ENCODE measurements around the gene CCDC154. TPM values are rescaled to one million over a fixed set of nuclear protein-coding genes. Genes with fewer than 3 reads are reported as not detected.
"Not testable (repeated sequence)": the region's sequence is repeated elsewhere in the genome, so short reads cannot be mapped to it uniquely, and the experiment has no call there.

CCDC154 gene
- total RNA-seq, 2 donors from 2014 or later = 1.3 to 3.6 TPM

DNA sequence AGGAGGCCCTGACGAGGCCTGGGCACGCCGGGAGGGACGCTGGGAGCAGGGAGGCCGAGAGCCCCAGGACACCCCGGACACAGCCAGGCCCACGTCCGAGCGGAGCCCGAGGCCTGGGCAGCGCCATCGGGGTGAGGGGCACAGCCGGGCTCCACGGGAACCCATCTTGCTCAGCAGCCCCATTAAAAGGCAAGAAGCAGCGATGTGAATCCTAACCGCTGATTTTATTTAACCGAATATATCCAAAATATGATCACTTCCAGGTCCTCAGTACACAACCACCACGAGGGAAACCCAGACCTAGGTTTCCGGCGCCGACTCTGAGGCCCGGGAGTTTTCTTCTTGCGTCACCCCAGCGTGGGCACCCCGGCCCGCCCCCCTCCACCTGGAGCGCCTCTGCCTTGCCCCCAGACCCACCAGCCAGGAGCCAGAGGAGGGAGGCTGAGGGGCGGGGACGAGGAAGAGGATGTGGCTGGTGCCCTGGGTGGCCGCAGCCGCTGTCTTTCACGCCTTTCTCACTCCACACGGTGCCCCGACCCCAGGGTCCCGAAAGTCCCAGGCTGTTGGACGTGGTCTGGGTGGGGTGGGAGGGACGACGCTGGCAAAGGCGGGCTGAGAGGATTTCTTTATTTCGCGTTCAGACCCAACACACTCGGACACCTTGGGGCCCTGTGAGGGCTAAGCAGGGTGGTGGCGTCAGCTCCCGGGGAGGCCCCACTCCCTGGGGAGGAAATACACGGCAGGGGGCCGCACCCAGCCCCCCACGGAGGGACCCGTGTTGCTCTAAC lies 568 bp upstream of the CCDC154 start:
- Mint-ChIP-seq H3K27me3 (no peaks in the 10 kb centered on the region), H3K4me3 (no peak overlapping the region), H3K27ac (no peak overlapping the region), H3K4me1 (no peaks in the 10 kb centered on the region), H3K36me3 (ENCODE audit: low read depth) (no peaks in the 10 kb centered on the region)
- DNase-seq = no peak
- no peaks in the 10 kb centered on the region for H3K9me3 ChIP-seq (ENCODE audit: control insufficient read depth, low read length, poor library complexity, severe bottlenecking)
- peak; percentile 32 for ATAC-seq

DNA sequence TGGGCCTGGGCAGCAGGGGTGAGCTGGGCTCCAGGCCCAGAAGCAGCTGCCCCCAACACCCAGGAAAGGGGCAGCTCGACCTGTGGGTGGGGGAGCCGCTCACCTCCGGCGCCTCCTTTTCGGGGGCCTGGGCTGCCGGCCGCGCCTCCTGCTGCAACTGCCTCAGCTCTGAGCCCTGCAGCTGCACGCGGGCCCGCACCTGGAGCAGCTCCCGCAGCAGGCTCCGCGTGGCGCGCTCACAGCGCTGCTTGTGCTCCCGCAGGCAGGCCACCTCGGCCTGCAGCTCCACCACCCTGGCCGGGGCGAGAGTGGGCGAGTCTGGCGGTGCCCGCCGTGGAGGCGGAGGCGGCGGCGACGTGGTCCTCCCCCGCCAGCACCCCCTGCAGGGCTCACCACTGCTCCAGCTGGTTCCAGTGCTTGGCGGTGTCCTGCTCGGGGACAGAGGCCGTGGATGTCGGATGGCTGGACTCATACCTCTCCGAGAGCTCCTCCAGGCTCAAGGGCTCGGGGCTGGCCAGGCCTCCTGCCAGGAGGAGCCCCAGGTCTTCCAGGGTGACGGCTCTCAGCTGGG lies 868 bp downstream of the CCDC154 start:
- no peak overlapping the region for H3K27ac Mint-ChIP-seq
- no peaks in the 10 kb centered on the region for H3K36me3 Mint-ChIP-seq (ENCODE audit: low read depth)
- no peak for DNase-seq
- H3K4me1 Mint-ChIP-seq = no peaks in the 10 kb centered on the region
- no peaks in the 10 kb centered on the region for H3K9me3 ChIP-seq (ENCODE audit: control insufficient read depth, low read length, poor library complexity, severe bottlenecking)
- no peak overlapping the region for H3K4me3 Mint-ChIP-seq
- ATAC-seq = no peak
- H3K27me3 Mint-ChIP-seq = no peaks in the 10 kb centered on the region

DNA sequence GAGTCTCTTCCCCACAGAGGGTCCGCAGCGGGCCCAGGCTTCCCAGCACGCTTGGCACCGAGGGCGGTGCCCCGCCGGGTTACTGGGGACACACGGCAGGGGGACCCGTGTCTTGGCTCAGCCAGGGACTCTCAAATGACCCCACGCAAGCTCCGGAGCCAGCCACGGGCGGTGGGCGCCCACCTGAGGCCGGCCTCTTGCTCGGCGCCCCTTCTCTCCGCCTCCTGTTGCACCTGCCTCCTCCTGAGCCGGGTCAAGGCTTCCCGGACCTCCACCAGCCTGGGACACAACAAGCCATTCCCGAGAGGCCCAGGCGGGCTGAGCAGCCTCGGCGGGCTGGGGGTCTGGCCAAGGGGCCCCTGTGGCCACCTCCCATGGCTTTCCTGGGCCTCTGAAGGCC lies 1.7 kb downstream of the CCDC154 start:
- no peaks in the 10 kb centered on the region for H3K36me3 Mint-ChIP-seq (ENCODE audit: low read depth)
- no peaks in the 10 kb centered on the region for H3K27me3 Mint-ChIP-seq
- no peak overlapping the region for H3K27ac Mint-ChIP-seq
- DNase-seq (no peak), ATAC-seq (no peak)
- H3K4me1 Mint-ChIP-seq = no peaks in the 10 kb centered on the region
- no peak overlapping the region for H3K4me3 Mint-ChIP-seq
- H3K9me3 ChIP-seq (ENCODE audit: control insufficient read depth, low read length, poor library complexity, severe bottlenecking) = no peaks in the 10 kb centered on the region

DNA sequence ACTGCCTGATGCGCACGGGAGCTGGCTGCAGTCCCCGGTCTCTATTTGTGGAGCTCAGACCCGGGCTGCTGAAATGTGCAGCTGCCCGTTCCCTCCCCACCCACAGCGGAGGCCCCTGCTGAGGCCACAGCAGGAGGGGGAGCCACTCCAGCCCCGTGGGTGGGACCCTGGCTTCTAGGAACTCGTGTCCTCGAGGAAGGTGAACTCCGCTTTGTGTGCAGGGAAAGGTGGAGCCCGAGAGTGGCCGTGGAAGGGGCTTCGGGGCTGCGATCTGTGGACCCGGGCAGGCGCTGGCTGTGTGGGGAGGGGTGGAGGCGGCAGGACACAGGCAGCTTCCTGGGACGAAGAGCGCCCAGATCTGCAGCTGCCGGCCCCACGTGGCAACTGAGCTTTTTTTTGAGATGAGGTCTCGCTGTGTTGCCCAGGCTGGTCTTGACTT lies 2.9 kb downstream of the CCDC154 start:
- Mint-ChIP-seq H3K4me1 (no peaks in the 10 kb centered on the region), H3K4me3 (no peak overlapping the region), H3K27ac (no peak overlapping the region), H3K36me3 (ENCODE audit: low read depth) (no peaks in the 10 kb centered on the region), H3K27me3 (no peaks in the 10 kb centered on the region)
- DNase-seq = no peak
- H3K9me3 ChIP-seq (ENCODE audit: control insufficient read depth, low read length, poor library complexity, severe bottlenecking) = no peaks in the 10 kb centered on the region
- ATAC-seq = no peak

DNA sequence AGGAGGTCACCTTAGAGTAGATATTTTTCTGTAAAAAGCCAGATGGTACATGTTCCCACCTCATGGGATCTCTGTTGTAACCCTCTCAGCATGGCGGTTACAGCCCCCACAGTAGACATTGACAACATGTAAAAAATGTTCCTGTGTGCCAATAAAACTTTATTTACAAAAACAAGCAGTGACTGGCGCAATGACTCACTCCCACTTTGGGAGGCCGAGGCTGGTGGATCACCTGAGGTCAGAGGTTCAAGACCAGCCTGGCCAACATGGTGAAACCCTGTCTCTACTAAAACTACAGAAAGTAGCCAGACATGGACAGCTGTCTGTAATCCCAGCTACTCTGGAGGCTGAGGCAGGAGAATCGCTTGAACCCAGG lies 4.7 kb downstream of the CCDC154 start:
- not testable (repeated sequence) for H3K36me3 Mint-ChIP-seq (ENCODE audit: low read depth); ATAC-seq; H3K27me3 Mint-ChIP-seq; DNase-seq; H3K9me3 ChIP-seq (ENCODE audit: control insufficient read depth, low read length, poor library complexity, severe bottlenecking); H3K4me3 Mint-ChIP-seq; H3K4me1 Mint-ChIP-seq; H3K27ac Mint-ChIP-seq

DNA sequence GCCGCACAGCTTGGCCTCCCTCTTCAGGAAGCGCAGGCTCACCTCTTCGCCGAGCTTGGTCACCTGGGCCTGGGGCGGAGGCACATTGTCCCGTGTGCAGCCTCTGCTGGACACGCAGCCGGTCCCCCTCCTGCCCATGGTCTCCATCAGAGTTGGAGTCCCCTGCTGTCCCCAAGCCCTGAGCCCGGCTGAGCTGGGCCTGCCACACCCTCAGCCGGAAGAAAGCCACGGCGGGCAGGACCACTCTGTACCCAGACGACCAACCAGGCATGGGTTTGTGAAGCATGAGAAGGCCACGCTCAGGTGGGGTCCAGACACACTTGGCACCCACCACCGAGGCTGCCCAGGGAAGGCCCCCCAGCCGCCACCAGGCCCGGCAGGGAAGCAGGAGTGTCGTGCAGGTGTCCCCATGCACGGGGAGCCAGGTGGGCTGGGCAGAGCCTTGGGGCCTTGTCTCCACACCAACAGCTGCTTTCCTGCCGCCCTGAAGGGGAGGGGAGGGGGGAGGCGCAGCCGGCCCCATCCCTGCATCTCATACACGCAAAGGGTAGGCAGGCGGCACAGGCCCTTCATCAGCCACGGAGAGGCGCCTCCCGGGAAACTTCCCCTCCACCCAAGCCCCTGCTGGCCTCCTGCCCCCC lies 5.2 kb downstream of the CCDC154 start:
- no peaks in the 10 kb centered on the region for H3K36me3 Mint-ChIP-seq (ENCODE audit: low read depth)
- no peak overlapping the region for H3K27ac Mint-ChIP-seq
- H3K9me3 ChIP-seq (ENCODE audit: control insufficient read depth, low read length, poor library complexity, severe bottlenecking) = no peaks in the 10 kb centered on the region
- DNase-seq (no peak), ATAC-seq (no peak)
- no peak overlapping the region for H3K4me3 Mint-ChIP-seq
- no peaks in the 10 kb centered on the region for H3K4me1 Mint-ChIP-seq
- H3K27me3 Mint-ChIP-seq = no peaks in the 10 kb centered on the region

DNA sequence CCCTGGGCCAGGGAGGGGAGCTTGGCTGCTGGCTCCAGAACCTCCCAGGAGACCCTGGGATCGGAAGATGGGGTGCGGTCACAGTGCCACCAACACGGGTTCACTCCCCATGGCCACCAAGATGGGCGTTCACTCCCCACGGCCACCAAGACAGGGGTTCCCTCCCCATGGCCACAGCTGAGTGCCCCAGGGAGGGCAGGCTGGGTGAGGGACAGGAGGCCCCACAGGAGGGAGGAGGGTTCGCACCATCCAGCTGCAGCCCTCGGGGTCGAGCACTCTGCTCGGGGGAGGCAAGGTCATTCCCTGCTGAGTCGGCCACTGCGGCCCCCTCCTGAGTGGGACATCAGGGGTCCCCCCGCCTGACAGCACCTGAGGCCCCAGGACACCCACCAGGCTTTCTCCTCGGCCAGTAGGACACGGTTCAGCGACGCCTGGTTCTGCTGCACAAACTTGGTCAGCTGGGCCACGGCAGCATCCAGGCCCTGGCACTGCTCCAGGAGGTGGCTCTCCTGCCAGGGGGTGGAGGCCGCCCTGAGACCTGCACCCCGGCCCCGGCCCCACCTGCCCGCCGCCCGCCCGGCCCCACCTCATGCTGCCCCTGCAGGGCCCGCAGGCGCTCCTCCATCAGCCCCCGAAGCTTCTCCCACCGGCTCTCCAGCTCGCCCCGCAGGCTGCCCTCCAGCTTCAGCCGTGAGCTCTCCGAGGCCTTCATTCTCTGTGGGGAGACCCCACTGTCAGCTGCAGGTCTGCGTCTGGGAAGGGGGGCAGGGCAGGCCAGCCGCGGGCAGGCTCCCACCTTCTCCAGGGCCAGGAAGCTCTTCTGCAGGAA lies 5.9 kb downstream of the CCDC154 start:
- Mint-ChIP-seq H3K4me1 (no peaks in the 10 kb centered on the region), H3K4me3 (no peak overlapping the region), H3K36me3 (ENCODE audit: low read depth) (no peaks in the 10 kb centered on the region), H3K27ac (no peak overlapping the region), H3K27me3 (no peaks in the 10 kb centered on the region)
- H3K9me3 ChIP-seq (ENCODE audit: control insufficient read depth, low read length, poor library complexity, severe bottlenecking) = no peaks in the 10 kb centered on the region
- ATAC-seq (no peak), DNase-seq (no peak)

DNA sequence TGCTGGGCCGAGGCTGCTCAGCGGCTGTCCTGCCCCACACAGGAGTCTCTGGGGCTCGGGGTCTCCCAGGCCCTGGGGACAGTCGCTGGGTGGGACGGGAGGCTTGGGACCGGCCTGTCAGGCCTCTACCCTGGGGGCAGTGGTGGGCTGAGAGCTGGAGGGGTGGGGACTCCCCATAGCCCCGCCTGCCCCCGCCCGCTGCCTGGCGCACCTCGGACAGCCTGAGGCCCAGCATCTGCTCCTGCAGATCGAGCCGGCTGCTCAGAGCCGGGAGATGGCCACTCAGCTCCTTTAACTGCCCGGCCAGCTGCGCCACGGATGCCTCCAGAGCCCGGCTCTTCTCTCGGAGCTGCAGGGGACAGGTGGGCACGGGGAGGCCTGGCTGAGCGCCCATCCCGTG lies 6.8 kb downstream of the CCDC154 start:
- Mint-ChIP-seq H3K27me3 (no peaks in the 10 kb centered on the region), H3K27ac (no peak overlapping the region), H3K36me3 (ENCODE audit: low read depth) (no peaks in the 10 kb centered on the region), H3K4me3 (no peak overlapping the region), H3K4me1 (no peaks in the 10 kb centered on the region)
- ATAC-seq (no peak), DNase-seq (no peak)
- H3K9me3 ChIP-seq (ENCODE audit: control insufficient read depth, low read length, poor library complexity, severe bottlenecking) = no peaks in the 10 kb centered on the region

DNA sequence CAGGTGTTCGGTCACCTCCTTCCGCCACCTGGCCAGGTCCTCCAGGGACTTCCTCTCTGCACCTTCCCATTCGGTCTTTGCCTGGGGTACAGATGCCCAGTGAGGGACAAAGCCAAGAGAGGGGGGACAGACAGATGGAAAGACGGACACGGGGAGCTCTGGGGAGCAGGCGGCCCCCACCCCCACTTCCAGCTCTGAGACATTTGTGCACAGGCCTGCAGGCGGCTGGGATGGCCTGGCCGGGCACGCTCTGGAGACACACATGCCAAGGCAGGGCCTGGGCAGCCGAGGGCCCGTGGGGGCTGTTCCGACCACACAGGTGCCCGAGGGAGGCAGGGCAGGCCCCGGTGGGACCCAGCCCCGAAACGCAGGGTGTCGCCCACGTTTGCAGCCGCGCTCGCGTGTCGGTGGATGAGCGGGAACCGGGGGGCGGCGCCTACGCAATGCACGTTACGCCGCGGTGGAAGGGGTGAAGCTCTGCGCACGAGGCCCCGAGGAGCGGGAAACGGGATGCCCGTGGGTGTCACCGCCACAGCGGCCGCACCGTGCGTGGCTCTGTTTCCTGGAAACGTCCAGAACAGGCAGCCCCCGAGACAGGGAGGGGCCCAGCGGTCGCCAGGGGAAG lies 7.5 kb downstream of the CCDC154 start:
- DNase-seq (no peak), ATAC-seq (no peak)
- H3K27ac Mint-ChIP-seq = no peak overlapping the region
- no peak overlapping the region for H3K4me3 Mint-ChIP-seq
- no peaks in the 10 kb centered on the region for H3K27me3 Mint-ChIP-seq
- no peaks in the 10 kb centered on the region for H3K4me1 Mint-ChIP-seq
- no peaks in the 10 kb centered on the region for H3K9me3 ChIP-seq (ENCODE audit: control insufficient read depth, low read length, poor library complexity, severe bottlenecking)
- H3K36me3 Mint-ChIP-seq (ENCODE audit: low read depth) = no peaks in the 10 kb centered on the region

DNA sequence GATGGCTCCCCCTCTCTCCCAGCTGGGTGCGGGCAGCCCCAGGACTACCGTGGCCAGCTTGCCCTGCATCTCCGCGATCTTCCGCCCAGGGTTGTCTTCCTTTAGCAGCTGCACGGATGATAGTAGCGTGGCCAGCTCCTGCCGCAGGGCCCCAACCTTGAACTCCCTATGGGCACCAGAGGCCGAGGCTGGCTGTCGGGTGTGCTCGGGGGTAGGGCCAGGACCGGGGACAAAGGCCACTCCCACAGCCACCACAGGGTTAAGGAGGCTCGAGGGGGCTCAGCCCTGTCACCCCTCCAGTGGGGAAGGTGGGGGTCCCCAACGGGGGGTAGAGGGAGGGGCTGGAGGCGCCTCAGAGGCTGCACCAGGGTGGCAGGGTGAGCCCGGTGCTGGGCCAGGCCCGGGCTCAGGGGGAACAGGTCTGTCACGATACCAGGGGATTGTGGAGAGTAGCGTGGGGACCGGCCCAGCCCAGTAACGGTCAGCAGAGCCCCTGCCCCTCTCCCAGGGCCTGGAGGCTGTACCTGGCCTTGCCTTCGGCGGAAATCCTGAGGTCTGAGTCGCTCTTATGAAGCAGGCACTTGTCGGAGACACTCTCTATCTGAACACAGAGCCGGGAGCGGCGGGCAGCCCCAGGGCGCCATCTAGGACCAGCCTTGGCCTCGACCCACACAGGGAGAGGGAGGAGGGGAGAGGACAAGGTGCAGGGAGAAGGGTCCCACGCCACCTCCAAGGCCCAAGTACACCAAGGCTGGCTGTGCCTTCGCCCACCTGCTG lies 8.2 kb downstream of the CCDC154 start:
- Mint-ChIP-seq H3K4me3 (no peak overlapping the region), H3K4me1 (no peaks in the 10 kb centered on the region), H3K36me3 (ENCODE audit: low read depth) (no peaks in the 10 kb centered on the region), H3K27me3 (no peaks in the 10 kb centered on the region), H3K27ac (no peak overlapping the region)
- no peak for DNase-seq
- H3K9me3 ChIP-seq (ENCODE audit: control insufficient read depth, low read length, poor library complexity, severe bottlenecking) = no peaks in the 10 kb centered on the region
- no peak for ATAC-seq

DNA sequence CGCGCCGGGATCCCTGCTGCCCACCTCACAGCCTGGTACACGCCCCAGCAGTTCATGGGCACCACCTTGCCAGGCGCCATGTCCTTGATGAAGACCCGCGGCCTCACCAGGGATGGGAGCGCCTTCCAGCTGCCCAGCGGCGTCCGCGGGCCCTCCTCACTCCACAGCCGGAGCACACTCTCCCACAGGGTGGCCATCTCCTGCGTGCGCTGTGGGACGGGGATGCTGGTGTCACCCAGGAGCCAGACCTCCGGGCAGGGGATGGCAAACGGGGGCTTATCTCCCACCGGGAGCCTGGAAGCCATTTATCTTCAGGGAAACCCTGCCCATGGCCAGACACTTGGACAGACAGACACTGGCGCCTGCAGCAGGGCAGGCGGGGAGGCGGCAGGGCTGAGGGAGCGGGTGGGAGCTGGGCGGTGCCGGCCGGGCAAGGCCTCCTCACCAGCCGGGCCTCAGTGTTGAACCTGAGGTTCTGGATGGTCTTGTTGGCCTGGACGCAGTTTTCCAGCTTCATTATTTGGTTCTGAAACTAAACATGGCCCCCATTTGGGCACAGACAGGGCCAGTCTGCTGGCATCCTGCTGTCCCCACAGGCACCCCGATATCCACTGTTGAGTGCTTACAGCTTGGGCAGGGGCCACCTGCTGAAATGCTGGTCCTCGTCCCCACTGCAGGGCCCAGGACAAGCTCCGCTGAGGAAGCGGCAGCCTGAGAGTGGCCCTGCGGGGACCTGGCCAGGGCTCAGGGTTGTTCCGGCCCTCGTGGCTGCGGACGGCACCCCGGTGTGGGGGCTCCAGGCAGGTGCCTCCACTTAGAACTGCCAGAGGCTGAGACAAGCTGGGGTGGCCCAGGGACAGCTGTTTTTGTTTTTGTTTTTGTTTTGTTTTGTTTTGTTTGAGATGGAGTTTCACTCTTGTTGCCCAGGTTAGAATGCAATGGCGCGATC lies 9.4 kb downstream of the CCDC154 start:
- Mint-ChIP-seq H3K27ac (no peak overlapping the region), H3K27me3 (no peaks in the 10 kb centered on the region), H3K4me3 (no peak overlapping the region), H3K4me1 (no peaks in the 10 kb centered on the region), H3K36me3 (ENCODE audit: low read depth) (no peaks in the 10 kb centered on the region)
- no peak for ATAC-seq
- no peaks in the 10 kb centered on the region for H3K9me3 ChIP-seq (ENCODE audit: control insufficient read depth, low read length, poor library complexity, severe bottlenecking)
- DNase-seq = no peak

DNA sequence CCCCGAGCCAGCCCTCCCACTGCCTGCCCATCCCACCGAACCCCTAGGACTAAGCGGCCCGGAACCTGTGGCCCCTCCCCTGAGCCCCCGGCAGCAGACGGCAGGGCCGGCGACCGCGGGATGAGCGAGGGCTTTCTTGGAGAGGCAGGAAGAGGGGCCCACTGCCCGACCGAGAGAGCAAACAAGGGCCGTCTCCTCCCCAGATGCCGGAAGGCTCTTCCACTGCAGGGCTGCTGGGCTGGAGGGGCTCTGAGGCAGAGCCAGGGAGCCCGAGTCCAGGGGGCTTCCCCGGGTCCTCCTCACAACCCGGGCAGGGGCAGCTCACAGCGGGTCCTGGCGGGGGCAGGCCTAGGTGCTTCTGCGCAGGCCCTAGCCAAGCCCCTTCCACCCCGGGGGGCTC lies 10.6 kb downstream of the CCDC154 start:
- H3K27me3 Mint-ChIP-seq = no peaks in the 10 kb centered on the region
- ATAC-seq = no peak
- H3K27ac Mint-ChIP-seq = no peak overlapping the region
- H3K9me3 ChIP-seq (ENCODE audit: control insufficient read depth, low read length, poor library complexity, severe bottlenecking) = no peaks in the 10 kb centered on the region
- no peak for DNase-seq
- no peaks in the 10 kb centered on the region for H3K36me3 Mint-ChIP-seq (ENCODE audit: low read depth)
- no peak overlapping the region for H3K4me3 Mint-ChIP-seq
- no peaks in the 10 kb centered on the region for H3K4me1 Mint-ChIP-seq

All from T-helper 17 cell (primary cell).